ENCODE data around the gene MAP3K10.
"Not testable (repeated sequence)": the region's sequence is repeated elsewhere in the genome, so short reads cannot be mapped to it uniquely, and the experiment has no call there.

MAP3K10 gene

GRCh38 chr19:40190891-40191835 is at the start of gene MAP3K10:
Gene MAP3K10, plus strand, starts transcription at chr19:40191426. Its CDS starts 606 bp downstream, at chr19:40192032.
- peak; percentile 44 for DNase-seq

GRCh38 chr19:40141551-40141950 is 49.7 kb upstream of the MAP3K10 start:
- no peak for DNase-seq

DNA sequence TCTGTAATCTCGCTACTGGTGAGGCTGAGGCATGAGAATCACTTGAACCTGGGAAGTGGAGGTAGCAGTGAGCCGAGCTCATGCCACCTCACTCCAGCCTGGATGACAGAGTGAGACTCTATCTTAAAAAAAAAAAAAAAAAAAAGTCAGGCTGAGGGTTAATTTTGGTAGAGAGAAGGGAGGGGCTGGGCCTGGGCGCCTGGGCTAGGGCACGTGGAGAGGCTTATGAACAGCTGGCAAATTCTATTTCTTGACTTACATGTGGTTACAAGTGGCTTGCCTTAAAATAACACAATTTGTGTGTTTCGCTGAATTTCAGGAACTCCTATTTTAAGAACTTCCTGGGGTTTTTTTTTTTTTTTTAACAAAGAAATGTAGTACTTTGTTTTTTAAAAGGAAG is 47.6 kb upstream of the MAP3K10 start:
- no peak for DNase-seq

GRCh38 chr19:40144151-40144550 is 47.1 kb upstream of the MAP3K10 start:
- DNase-seq: no peak

- no peak for DNase-seq
These were observed 46.1 kb upstream of the MAP3K10 start for GRCh38 chr19:40144947-40145748.

DNA sequence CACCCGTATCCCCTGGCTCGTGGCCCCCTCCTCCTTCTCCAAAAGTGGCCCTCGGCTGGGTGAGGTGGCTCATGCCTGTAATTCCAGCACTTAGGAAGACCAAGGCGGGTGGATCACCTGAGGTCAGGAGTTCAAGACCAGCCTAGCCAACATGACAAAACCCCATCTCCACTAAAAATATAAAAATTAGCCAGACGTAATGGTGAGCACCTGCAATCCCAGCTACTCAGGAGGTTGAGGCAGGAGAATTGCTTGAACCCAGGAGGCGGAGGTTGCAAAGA is 45.5 kb upstream of the MAP3K10 start:
- DNase-seq: not testable (repeated sequence)

GRCh38 chr19:40147338-40147692 is 43.9 kb upstream of the MAP3K10 start:
- no peak for DNase-seq

DNA sequence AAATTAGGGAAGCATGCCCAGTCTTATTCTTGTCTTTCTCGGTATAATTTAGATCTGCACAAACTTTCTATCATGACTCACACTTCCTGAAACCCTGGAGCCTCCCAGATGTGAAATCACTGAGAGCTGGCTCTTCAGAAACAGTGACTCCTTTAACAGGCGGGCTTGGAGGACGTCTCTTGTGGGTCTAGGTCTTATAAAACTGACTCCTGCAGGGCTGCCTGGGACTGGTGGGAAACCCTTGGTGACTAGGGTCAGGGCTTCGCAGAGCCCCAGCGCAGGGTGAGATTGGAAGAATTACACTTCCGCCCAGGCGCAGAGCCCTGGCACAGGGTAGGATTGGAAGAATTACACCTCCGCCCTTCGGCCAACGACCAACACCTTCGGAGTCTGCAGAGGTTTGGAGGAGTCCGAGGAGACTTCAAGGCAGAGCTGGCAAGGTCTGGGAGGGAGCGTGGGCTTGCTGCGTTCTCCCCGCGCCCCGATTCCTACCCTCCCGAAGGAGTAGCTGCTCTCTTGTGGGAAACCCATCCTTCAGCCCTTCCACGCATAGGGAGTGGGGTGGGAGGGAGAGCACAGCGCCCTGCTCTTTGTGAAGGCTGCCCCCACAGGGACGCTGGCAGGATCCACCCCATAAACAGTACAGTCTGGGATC is 43.4 kb upstream of the MAP3K10 start:
- no peak for DNase-seq

- no peak for DNase-seq
These were observed 41.7 kb upstream of the MAP3K10 start for GRCh38 chr19:40149501-40149900.

- no peak for DNase-seq
These were observed 41.1 kb upstream of the MAP3K10 start for GRCh38 chr19:40150170-40150569.

- DNase-seq: no peak
These were observed 37.0 kb upstream of the MAP3K10 start for GRCh38 chr19:40154121-40154680.

DNA sequence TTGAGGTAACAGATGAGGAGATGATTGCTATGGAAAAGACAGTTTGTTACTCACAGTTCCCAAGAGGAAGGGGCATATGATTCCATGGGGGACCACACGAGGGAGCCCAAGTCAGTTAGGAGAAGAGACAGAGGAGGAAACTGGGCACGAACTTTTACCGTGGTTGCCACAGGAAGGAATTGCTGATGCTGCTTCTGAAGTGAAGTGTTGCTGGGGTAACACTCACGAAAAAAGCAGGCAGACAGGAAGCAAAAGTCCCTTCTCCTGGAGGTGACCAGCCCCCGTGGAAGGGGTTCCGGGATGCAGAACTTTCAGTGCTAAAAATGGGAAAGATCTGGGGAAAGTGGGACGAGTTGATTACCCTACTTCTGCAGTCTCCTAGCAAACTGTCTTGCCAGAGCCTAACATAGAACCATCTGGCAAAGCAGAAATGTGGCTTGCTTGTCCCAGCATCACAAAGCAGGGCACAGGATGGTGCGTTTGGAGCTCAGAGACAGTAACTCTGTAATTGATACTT is 35.4 kb upstream of the MAP3K10 start:
- DNase-seq: no peak

DNA sequence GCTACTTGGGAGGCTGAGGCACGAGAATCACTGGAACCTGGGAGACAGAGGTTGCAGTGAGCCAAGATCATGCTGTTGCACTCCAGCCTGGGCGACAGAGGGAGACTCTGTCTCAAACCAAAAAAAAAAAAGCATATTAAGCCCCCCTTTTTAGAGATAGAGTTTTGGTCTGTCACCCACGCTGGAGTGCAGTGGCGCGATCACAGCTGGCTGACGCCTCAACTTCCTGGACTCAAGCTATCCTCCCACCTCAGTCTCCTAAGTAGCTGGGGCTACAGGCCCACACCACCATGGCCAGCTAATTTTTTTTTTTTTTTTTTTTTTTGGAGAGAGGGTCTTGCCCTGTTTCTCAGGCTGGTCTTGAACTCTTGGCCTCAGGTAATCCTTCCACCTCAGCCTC is 34.2 kb upstream of the MAP3K10 start:
- no peak for DNase-seq

- no peak for DNase-seq
These were observed 31.5 kb upstream of the MAP3K10 start for GRCh38 chr19:40159744-40160143.

DNA sequence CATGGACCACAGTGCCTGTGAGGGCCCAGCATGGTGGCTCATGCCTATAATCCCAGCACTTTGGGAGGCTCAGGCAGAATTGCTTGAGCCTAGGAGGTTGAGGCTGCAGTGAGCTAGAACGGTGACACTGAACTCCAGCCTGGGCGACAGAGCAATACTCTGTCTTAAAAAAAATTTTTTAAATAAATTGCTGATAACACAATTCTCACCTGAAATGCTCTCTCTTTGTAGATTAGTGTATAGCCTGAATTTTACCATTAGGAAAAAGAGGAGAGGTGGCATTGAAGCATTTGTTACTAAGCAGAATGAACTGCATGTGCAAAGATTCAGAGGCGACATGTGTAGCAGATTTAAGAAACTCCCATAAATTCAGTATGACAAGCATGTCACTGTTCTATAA is 29.1 kb upstream of the MAP3K10 start:
- no peak for DNase-seq

DNA sequence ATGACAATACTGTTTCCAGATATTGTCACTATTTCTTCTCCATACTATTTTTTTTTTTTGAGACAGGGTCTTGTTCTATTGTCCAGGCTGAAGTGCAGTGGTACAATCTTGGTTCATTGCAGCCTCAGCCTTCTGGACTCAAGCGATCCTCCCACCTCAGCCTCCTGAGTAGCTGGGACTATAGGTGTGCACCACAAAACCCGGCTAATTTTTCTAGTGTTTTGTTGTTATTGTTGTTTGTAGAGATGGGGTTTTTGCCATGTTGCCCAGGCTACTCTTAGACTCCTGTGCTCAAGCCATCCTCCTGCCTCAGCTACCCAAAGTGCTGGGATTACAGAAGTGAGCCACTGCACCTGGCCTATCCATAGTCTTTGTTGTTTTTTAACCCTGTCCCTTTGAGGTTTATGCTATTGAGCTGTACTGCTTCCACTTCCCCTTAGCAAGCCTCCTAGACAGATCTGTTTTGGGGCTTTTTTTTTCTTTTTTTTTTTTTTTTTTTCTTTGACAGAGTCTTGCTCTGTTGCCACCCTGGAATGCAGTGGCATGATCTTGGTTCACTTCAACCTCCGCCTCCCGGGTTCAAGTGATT is 27.6 kb upstream of the MAP3K10 start:
- DNase-seq: no peak

DNA sequence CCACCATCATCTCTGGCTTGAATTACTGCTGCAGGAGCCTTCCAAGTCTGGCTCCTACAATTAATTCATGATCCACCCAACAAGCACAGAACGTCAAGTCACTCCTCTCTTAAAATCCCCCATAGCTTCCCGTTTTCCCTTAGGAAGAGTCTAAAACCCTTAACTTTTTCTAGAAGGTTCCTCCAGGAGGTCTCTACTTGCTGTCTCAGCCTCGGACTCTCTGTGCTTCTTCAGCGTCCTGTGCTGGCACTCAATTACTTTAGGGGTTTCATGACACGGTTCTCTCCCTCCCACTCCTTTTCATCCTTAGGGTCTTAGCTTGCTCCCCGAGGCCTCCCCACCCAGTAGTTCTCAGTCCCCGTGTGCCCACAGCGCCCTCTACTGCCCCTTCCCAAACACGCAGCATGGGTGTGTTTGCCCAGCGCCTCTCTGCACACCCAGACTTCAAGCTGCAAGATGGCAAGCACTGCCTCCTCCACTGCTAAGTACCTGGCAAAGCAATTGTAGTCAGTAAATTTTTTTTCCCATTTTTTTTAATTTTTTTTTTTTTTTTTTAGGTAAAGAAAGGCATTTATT is 25.8 kb upstream of the MAP3K10 start:
- no peak for DNase-seq

DNA sequence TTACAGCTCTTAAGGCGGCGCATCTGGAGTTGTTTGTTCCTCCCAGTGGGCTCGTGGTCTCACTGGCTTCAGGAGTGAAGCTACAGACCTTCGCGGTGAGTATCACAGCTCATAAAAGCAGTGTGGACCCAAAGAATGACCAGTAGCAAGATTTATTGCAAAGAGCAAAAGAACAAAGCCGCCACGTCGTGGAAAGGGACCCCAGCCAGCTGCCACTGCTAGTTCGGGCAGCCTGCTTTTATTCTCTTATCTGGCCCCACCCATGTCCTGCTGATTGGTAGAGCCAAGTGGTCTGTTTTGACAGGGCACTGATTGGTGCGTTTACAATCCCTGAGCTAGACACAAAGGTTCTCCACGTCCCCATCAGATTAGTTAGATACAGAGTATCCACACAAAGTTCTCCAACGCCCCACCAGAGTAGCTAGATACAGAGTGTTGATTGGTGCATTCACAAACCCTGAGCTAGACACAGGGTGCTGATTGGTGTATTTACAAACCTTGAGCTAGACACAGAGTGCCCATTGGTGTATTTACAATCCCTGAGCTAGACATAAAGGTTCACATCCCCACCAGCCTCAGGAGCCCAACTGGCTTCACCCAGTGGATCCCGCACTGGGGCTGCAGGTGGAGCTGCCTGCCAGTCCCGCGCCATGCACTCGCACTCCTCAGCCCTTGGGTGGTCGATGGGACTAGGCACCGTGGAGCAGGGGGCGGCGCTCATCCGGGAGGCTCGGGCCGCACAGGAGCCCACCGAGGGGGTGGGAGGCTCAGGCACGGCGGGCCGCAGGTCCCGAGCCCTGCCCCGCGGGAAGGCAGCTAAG is 21.5 kb upstream of the MAP3K10 start:
- DNase-seq: not testable (repeated sequence)

DNA sequence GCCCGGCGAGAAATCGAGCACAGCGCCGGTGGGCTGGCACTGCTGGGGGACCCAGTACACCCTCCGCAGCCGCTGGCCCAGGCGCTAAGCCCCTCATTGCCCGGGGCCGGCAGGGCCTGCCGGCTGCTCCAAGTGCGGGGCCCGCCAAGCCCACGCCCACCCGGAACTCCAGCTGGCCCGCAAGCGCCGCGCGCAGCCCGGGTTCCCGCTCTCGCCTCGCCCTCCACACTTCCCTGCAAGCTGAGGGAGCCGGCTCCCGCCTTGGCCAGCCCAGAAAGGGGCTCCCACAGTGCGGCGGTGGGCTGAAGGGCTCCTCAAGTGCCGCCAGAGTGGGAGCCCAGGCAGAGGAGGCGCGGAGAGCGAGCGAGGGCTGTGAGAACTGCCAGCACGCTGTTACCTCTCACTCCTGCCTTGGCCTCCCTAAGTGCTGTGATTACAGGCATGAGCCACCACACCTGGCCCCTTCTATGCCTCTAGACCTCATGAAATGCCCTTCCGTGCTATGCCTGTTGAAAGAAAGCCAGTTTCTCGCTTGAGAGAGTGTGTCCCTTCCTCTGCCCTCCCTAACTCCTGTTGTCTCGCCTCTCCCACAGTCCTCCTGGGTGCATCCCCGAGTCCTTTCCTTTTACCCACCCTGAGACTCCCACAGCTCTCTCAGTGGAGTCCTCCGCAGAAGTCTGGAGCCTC is 20.8 kb upstream of the MAP3K10 start:
- not testable (repeated sequence) for DNase-seq

- not testable (repeated sequence) for DNase-seq
These were observed 19.9 kb upstream of the MAP3K10 start for GRCh38 chr19:40171293-40171692.

GRCh38 chr19:40174092-40174491 is 17.1 kb upstream of the MAP3K10 start:
- no peak for DNase-seq

All from GOT3 (cell line).